Upper lobe of left lung (tissue), 6 donors: ENCODE measurements around the gene ARHGAP26. TPM values are rescaled to one million over a fixed set of nuclear protein-coding genes. Genes with fewer than 3 reads are reported as not detected.
A peak's percentile ranks its signal among the peaks of the same experiment; 100 is the strongest.

ENCODE experiments used
- ATAC-seq, 2 donors: fragments of 200-7000 bp; cut with Tn5 transposase; one replicate each; pipeline ENCODE4 v1.9.1; 2022; ENCODE audit warnings: mild to moderate bottlenecking in 2 of 2, moderate library complexity in 2 of 2; ENCODE audit not compliant: low FRiP score in 2 of 2
- DNase-seq, 2 donors: peaks; one replicate each; pipeline ENCODE4 v3.0.0-alpha.2; 2019 to 2020
- H3K27ac ChIP-seq, 4 donors: fragments of 200-600 bp; sonication (generic); one replicate each; pipeline ENCODE4 v1.5.1; 2016 to 2019
- H3K27me3 ChIP-seq, 4 donors: fragments of 200-600 bp; sonication (generic); one replicate each; pipeline ENCODE4 v1.5.1; 2017 to 2019
- H3K36me3 ChIP-seq, 4 donors: fragments of 200-600 bp; sonication (generic); one replicate each; pipeline ENCODE4 v1.5.1; 2016 to 2019
- H3K4me1 ChIP-seq, 4 donors: fragments of 200-600 bp; sonication (generic); one replicate each; pipeline ENCODE4 v1.5.1; 2018 to 2019
- H3K4me3 ChIP-seq, 4 donors: fragments of 200-600 bp; sonication (generic); one replicate each; pipeline ENCODE4 v1.5.1; 2017 to 2019; ENCODE audit warnings: mild to moderate bottlenecking in 2 of 4, moderate library complexity in 1 of 4
- H3K9me3 ChIP-seq, 4 donors: fragments of 200-600 bp; sonication (generic); one replicate each; pipeline ENCODE4 v1.5.1; 2018 to 2019
- EP300 ChIP-seq, 4 donors: sonication (generic); formaldehyde crosslinking; IDR thresholded peaks; one replicate each; pipeline ENCODE4 v1.5.1; 2017; ENCODE audit warnings: antibody characterized with exemption in 4 of 4, control low read depth in 2 of 4
- POLR2A ChIP-seq, 4 donors: fragments of 450-650 bp; IDR thresholded peaks; one replicate each; pipeline ENCODE4 v1.5.1; 2016 to 2017; ENCODE audit warnings: antibody characterized with exemption in 4 of 4, mild to moderate bottlenecking in 2 of 4
- POLR2AphosphoS5 ChIP-seq, 2 donors: sonication (generic); formaldehyde crosslinking; IDR thresholded peaks; one replicate each; pipeline ENCODE4 v1.5.1; 2017; ENCODE audit warnings: antibody characterized with exemption in 2 of 2
- WGBS, 2 donors: methylation state at CpG; one replicate each; pipeline ENCODE4 v1.1.5; 2017 to 2018; 5-methylcytosine and 5-hydroxymethylcytosine counted together
- total RNA-seq, 6 donors: library from RNA; depleted of rRNA in 4 of 6; stranded (reverse); fragments of >200 nt in 4 of 6; gene quantifications; one replicate each; pipeline versions ENCODE4 v1.1.0 to v1.2.1, GENCODE V29; 2016 to 2021
- TF ChIP-seq, protein P1 (sequence below), 6 experiments: fragments of 450-650 bp in 4 of 6; fragments of 200-600 bp in 2 of 6; sonication (generic) in 2 of 6; IDR thresholded peaks; one replicate each; pipeline ENCODE4 v1.5.1; 2016 to 2019; ENCODE audit warnings: antibody characterized with exemption in 6 of 6
- donor health status: DM: no; HTN: no; CAD: no; lungs with moderate emphysema.
- donor health status: DM: no; HTN: yes; CAD: no; lungs with severe emphysema.

Gene ARHGAP26
- total RNA-seq, 6 donors from 2014 or later, result 34.9 to 90.1 (median 38.9) TPM

DNA sequence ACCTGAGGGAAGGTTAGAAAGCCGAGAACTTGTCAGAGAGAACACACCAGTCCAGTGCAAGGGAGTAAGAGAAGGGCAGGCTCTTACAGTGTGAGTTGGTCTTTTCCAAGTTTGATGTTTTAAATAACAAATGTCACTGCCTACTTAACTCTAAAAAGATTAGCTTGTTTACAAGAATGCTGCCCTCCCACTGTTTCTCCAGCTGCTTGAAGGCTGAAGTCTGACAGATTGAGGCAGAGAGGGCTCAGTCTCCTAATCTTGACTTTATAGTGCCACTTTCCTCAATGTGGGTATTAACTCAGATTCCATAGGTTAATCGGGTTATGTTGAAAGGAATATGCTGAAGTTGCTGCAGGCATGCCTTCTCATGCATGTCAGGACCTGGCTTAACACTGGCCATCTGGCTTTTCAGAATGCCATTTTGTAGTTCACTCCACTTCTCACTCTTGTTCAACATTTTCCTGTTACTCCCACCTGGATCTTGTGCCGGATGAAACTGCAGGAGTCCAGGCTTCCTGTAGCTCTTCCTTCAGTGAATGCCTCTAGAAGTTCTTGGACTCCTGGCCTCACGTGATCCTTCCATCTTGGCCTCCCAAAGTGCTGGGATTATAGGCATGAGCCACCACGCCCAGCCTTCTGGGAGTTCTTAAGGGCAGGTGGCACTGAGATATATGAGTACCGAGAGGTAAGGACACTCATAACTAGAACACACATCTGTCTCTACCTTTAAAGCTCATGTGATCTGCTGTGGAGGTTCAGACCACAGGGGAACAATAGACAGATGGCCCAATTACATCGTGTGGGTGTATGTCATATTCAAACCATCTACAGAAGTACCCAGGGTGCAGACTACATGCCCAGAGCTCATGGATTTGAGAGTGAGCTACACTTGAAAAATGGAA is 249.7 kb downstream of the ARHGAP26 start:
- ATAC-seq (no peak), DNase-seq (no peak)
- WGBS, 2 donors, result 90 to 96% methylated on average over 7 of the region's 7 CpGs
- Histone ChIP-seq H3K27me3 (no peaks in the 10 kb centered on the region), H3K27ac (no peak overlapping the region), H3K36me3 (peaks cover 0 to 3% (median 0%) of the 10 kb centered on the region in 4 donors), H3K4me3 (no peak overlapping the region), H3K9me3 (no peaks in the 10 kb centered on the region), H3K4me1 (peaks cover 5 to 11% (median 7%) of the 10 kb centered on the region in 4 donors)
- TF ChIP-seq EP300 (IDR thresholded peaks at IDR 0.05) (no peak), POLR2A (IDR thresholded peaks at IDR 0.05) (no peak), POLR2AphosphoS5 (IDR thresholded peaks at IDR 0.05) (no peak)
- TF ChIP-seq, protein P1, sequence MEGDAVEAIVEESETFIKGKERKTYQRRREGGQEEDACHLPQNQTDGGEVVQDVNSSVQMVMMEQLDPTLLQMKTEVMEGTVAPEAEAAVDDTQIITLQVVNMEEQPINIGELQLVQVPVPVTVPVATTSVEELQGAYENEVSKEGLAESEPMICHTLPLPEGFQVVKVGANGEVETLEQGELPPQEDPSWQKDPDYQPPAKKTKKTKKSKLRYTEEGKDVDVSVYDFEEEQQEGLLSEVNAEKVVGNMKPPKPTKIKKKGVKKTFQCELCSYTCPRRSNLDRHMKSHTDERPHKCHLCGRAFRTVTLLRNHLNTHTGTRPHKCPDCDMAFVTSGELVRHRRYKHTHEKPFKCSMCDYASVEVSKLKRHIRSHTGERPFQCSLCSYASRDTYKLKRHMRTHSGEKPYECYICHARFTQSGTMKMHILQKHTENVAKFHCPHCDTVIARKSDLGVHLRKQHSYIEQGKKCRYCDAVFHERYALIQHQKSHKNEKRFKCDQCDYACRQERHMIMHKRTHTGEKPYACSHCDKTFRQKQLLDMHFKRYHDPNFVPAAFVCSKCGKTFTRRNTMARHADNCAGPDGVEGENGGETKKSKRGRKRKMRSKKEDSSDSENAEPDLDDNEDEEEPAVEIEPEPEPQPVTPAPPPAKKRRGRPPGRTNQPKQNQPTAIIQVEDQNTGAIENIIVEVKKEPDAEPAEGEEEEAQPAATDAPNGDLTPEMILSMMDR (IDR thresholded peaks at IDR 0.05), result no peak

DNA sequence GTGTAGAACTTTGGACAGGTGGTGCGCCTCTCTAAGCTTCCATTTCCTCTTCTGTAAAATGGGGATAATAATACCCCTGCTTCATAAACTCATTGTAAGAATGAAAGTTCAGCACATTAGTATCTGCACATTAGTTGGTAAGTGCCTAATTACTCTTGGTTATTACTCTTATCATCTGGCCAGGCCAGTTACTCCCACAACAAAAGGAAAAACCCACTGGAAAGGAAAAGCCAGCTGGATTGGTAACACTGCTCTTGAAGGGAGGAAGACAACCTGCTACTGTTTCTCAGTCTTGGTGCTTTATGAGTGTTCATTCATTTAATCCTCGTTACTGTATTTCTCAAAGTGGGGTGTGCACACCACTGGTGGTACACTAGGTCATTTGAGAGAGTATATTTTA is 251.4 kb downstream of the ARHGAP26 start:
- no peak overlapping the region for H3K4me3 ChIP-seq
- no peak for DNase-seq
- WGBS, 2 donors, result 91 to 96% methylated on average over 2 of the region's 2 CpGs
- no peaks in the 10 kb centered on the region for H3K9me3 ChIP-seq
- H3K4me1 ChIP-seq, result peaks cover 5 to 11% (median 7%) of the 10 kb centered on the region in 4 donors
- TF ChIP-seq EP300 (IDR thresholded peaks at IDR 0.05) (no peak), POLR2AphosphoS5 (IDR thresholded peaks at IDR 0.05) (no peak), POLR2A (IDR thresholded peaks at IDR 0.05) (no peak)
- TF ChIP-seq, protein P1 (IDR thresholded peaks at IDR 0.05), result no peak
- H3K36me3 ChIP-seq, result peaks cover 0 to 3% (median 0%) of the 10 kb centered on the region in 4 donors
- ATAC-seq, result no peak
- H3K27me3 ChIP-seq, result no peaks in the 10 kb centered on the region
- H3K27ac ChIP-seq, result no peak overlapping the region

DNA sequence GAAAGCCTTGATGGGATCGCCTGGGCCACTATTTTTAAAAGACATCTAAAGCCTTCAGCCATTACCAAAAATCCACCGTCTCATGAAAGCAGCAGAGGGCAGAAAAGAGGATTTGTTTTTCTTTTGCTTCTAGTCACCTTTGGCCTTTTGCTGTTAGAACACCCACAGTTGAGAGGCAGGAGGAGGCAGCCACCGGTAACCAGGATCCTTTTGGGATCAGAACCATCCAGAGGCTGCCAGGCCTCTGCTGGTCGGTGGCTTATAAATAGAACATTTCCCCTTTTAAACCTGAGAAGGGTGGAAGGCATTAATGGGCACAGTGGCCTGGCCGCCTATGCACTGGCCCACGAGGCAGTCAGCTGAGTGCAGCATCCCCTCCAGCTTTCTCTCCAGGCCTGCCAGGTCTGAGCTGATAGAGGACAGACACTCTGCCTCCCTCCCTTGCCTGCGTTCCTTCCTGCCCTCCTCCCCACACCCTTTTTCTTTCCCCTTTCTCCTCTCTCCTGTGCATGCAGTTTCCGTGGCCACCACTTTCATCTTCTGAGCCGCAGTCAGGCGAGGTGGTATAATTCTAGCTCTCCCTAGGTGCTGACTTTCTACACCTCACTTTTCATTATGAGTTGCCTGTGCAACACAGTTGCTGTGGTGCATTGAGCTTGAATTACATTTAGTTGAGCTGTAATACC is 253.4 kb downstream of the ARHGAP26 start:
- TF ChIP-seq, protein P1 (IDR thresholded peaks at IDR 0.05), result no peak
- no peak for TF ChIP-seq POLR2AphosphoS5 (IDR thresholded peaks at IDR 0.05)
- no peak for TF ChIP-seq POLR2A (IDR thresholded peaks at IDR 0.05)
- no peak for TF ChIP-seq EP300 (IDR thresholded peaks at IDR 0.05)
- Histone ChIP-seq H3K9me3 (no peaks in the 10 kb centered on the region), H3K27me3 (no peaks in the 10 kb centered on the region), H3K36me3 (peaks cover 0 to 3% (median 0%) of the 10 kb centered on the region in 4 donors), H3K4me1 (peaks cover 5 to 8% (median 7%) of the 10 kb centered on the region in 4 donors), H3K4me3 (no peak overlapping the region), H3K27ac (peak overlapping the region in 1 of 4 donors; percentile 10)
- peak in 1 of 2 donors; percentile 25 for DNase-seq
- WGBS, 2 donors, result 53 to 69% methylated on average over 9 to 10 of the region's 10 CpGs
- peak; percentile 32 to 36 for ATAC-seq

DNA sequence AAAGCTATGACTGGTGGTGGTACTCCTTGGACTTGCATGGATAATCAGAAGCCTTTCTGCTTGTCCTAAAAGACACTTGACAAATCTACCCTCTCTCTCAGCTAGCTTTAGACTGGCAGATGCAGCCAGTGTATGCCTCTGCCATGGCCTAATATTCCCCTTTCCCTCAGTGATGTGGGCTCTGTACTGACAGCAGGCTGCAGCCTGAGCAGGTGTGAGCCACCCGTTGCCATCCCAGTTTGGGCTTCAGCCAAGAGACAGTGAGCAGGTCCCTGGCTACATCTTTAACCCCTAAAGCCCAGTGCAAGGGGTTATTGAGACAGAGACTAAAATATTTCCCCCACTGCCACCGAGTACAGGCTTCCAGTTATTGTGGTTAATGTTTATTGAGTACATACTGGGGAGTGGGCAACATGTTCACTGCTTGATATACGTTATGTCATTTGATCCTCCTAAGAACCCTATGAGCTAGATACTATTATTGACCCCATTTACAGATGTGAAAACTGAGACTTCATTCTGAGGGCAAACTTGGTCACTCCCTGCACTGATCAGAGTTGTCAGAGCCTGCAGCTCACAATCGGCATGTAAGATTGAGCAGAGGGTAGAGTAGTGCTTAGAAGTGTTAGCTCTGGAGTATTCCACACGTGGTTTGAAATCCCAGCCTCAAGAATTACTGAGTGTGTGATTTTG is 254.2 kb downstream of the ARHGAP26 start:
- H3K4me1 ChIP-seq, result peaks cover 5 to 8% (median 7%) of the 10 kb centered on the region in 4 donors
- no peaks in the 10 kb centered on the region for H3K9me3 ChIP-seq
- no peak overlapping the region for H3K4me3 ChIP-seq
- no peak for DNase-seq
- TF ChIP-seq, protein P1 (IDR thresholded peaks at IDR 0.05), result no peak
- TF ChIP-seq EP300 (IDR thresholded peaks at IDR 0.05) (no peak), POLR2A (IDR thresholded peaks at IDR 0.05) (no peak), POLR2AphosphoS5 (IDR thresholded peaks at IDR 0.05) (no peak)
- peaks cover 0 to 3% (median 0%) of the 10 kb centered on the region in 4 donors for H3K36me3 ChIP-seq
- ATAC-seq, result no peak
- no peak overlapping the region for H3K27ac ChIP-seq
- WGBS, 2 donors, result 83 to 86% methylated on average over 5 of the region's 5 CpGs
- no peaks in the 10 kb centered on the region for H3K27me3 ChIP-seq
